DMS53 treated with DMSO at 0.1 percent for 48 hours (cell line): ENCODE measurements around the gene CHST3.

ENCODE experiments used
- DNase-seq: peaks from one replicate; lab custom pipeline; 2025; ENCODE audit not compliant: unreplicated experiment; lab: John Stamatoyannopoulos, UW

The CHST3 gene

GRCh38 chr10:72009051-72009424, 44.8 kb downstream of the CHST3 start:
- DNase-seq: no peak

- DNase-seq: no peak
Measured at GRCh38 chr10:72009425-72010081, 45.4 kb downstream of the CHST3 start.

- no peak for DNase-seq
Measured at GRCh38 chr10:72010234-72010973, 46.2 kb downstream of the CHST3 start.

- DNase-seq: no peak
Measured at GRCh38 chr10:72011016-72011415, 46.8 kb downstream of the CHST3 start.

- no peak for DNase-seq
Measured at GRCh38 chr10:72011468-72011867, 47.3 kb downstream of the CHST3 start.

GRCh38 chr10:72011976-72012512, 47.8 kb downstream of the CHST3 start:
- no peak for DNase-seq

- DNase-seq: no peak
Measured at GRCh38 chr10:72012796-72013195, 48.6 kb downstream of the CHST3 start.

- DNase-seq: no peak
Measured at GRCh38 chr10:72013202-72013945, 49.2 kb downstream of the CHST3 start.

GRCh38 chr10:72014197-72014596, 50.0 kb downstream of the CHST3 start:
- no peak for DNase-seq

- no peak for DNase-seq
Measured at GRCh38 chr10:72014785-72015480, 50.7 kb downstream of the CHST3 start.

- no peak for DNase-seq
Measured at GRCh38 chr10:72015841-72016240, 51.6 kb downstream of the CHST3 start.

- no peak for DNase-seq
Measured at GRCh38 chr10:72016608-72017300, 52.6 kb downstream of the CHST3 start.

GRCh38 chr10:72019085-72019876, 55.1 kb downstream of the CHST3 start:
- DNase-seq: no peak

GRCh38 chr10:72020914-72021809, 57.0 kb downstream of the CHST3 start:
- no peak for DNase-seq

GRCh38 chr10:72022228-72022627, 58.0 kb downstream of the CHST3 start:
- DNase-seq: no peak

GRCh38 chr10:72024596-72024995, 60.4 kb downstream of the CHST3 start:
- no peak for DNase-seq

GRCh38 chr10:72025400-72025799, 61.2 kb downstream of the CHST3 start:
- no peak for DNase-seq

- DNase-seq: no peak
Measured at GRCh38 chr10:72025832-72026231, 61.6 kb downstream of the CHST3 start.
